A673 (cell line): ENCODE measurements around the gene ITIH2.
"Not testable (repeated sequence)": the region's sequence is repeated elsewhere in the genome, so short reads cannot be mapped to it uniquely, and the experiment has no call there.

ENCODE experiments used
- EZH2 ChIP-seq: fragments of 200-600 bp; sonication (generic); IDR thresholded peaks from 2 replicates; pipeline ENCODE4 v1.6.1; 2017; ENCODE audit warnings: borderline replicate concordance, low read depth, mild to moderate bottlenecking, mixed read lengths, antibody characterized with exemption, low read length; ENCODE audit not compliant: poor library complexity, severe bottlenecking
- TF ChIP-seq, protein P1 (sequence below): fragments of 300-800, 200-600 bp; sonication (generic); conservative IDR thresholded peaks from 2 replicates; pipeline ENCODE4 v1.5.1; 2017; ENCODE audit warnings: low read depth, mild to moderate bottlenecking, antibody characterized with exemption, low read length, moderate library complexity, mixed read lengths

DNA sequence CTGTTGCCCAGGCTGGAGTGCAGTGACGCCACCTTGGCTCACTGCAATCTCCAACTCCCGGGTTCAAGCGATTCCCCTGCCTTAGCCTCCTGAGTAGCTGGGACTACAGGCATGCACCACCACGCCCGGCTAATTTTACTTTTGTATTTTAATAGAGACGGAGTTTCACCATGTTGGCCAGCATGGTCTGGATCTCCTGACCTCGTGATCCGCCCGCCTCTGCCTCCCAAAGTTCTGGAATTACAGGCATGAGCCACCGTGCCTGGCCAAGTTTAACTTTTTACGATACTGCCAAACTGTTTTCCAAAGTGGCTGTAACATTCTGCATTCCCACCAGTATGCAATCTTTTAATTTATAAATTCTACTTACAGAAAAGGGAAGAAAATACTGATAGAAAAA, 46.0 kb upstream of the ITIH2 start:
- TF ChIP-seq, protein P1, sequence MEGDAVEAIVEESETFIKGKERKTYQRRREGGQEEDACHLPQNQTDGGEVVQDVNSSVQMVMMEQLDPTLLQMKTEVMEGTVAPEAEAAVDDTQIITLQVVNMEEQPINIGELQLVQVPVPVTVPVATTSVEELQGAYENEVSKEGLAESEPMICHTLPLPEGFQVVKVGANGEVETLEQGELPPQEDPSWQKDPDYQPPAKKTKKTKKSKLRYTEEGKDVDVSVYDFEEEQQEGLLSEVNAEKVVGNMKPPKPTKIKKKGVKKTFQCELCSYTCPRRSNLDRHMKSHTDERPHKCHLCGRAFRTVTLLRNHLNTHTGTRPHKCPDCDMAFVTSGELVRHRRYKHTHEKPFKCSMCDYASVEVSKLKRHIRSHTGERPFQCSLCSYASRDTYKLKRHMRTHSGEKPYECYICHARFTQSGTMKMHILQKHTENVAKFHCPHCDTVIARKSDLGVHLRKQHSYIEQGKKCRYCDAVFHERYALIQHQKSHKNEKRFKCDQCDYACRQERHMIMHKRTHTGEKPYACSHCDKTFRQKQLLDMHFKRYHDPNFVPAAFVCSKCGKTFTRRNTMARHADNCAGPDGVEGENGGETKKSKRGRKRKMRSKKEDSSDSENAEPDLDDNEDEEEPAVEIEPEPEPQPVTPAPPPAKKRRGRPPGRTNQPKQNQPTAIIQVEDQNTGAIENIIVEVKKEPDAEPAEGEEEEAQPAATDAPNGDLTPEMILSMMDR = not testable (repeated sequence)
- TF ChIP-seq EZH2 = not testable (repeated sequence)
